Activated CD4-positive, alpha-beta memory T cell treated with anti-CD3 and anti-CD28 coated beads for 36 hours (primary cell): ENCODE data around the gene MRPL54. TPM values are rescaled to one million over a fixed set of nuclear protein-coding genes. Genes with fewer than 3 reads are reported as not detected.
"Not testable (repeated sequence)": the region's sequence is repeated elsewhere in the genome, so short reads cannot be mapped to it uniquely, and the experiment has no call there.

ENCODE experiments used
- CTCF ChIA-PET: fragments of 350-600 bp; sonication (Branson Sonifier 250); formaldehyde crosslinking; loops from one replicate; lab custom pipeline; 2021; ENCODE audit warnings: antibody characterized with exemption, inconsistent platforms; lab: Charles Lee
- POLR2A ChIA-PET: fragments of 350-600 bp; sonication (Branson Sonifier 250); formaldehyde crosslinking; loops from one replicate; lab custom pipeline; 2021; ENCODE audit warnings: antibody characterized with exemption; lab: Charles Lee
- DNase-seq: peaks from one replicate; pipeline ENCODE4 v3.0.0-alpha.2; 2020
- H3K27ac Mint-ChIP-seq: one replicate; pipeline ENCODE4 v1.8.0; 2021; ENCODE audit warnings: mixed read lengths
- H3K27me3 Mint-ChIP-seq: one replicate; pipeline ENCODE4 v1.8.0; 2021; ENCODE audit warnings: mixed read lengths
- H3K36me3 Mint-ChIP-seq: one replicate; pipeline ENCODE4 v1.8.0; 2021; ENCODE audit warnings: mixed read lengths
- H3K4me1 Mint-ChIP-seq: one replicate; pipeline ENCODE4 v1.8.0; 2021; ENCODE audit warnings: low read depth, mixed read lengths
- H3K4me3 Mint-ChIP-seq: one replicate; pipeline ENCODE4 v1.8.0; 2021; ENCODE audit warnings: mild to moderate bottlenecking, mixed read lengths
- H3K9me3 Mint-ChIP-seq: one replicate; pipeline ENCODE4 v1.8.0; 2021; ENCODE audit warnings: mixed read lengths
- intact Hi-C: fragments of 100-400 bp; cut with micrococcal nuclease; formaldehyde crosslinking; loops from one replicate; pipeline ENCODE4 v1.15.1; 2023
- total RNA-seq, 2 experiments: library from RNA; stranded (reverse); gene quantifications; one replicate each; pipeline ENCODE4 v1.2.3, GENCODE V29; 2021

The MRPL54 gene
- total RNA-seq, 2 experiments from 2014 or later = 63.2 to 65.2 TPM

DNA sequence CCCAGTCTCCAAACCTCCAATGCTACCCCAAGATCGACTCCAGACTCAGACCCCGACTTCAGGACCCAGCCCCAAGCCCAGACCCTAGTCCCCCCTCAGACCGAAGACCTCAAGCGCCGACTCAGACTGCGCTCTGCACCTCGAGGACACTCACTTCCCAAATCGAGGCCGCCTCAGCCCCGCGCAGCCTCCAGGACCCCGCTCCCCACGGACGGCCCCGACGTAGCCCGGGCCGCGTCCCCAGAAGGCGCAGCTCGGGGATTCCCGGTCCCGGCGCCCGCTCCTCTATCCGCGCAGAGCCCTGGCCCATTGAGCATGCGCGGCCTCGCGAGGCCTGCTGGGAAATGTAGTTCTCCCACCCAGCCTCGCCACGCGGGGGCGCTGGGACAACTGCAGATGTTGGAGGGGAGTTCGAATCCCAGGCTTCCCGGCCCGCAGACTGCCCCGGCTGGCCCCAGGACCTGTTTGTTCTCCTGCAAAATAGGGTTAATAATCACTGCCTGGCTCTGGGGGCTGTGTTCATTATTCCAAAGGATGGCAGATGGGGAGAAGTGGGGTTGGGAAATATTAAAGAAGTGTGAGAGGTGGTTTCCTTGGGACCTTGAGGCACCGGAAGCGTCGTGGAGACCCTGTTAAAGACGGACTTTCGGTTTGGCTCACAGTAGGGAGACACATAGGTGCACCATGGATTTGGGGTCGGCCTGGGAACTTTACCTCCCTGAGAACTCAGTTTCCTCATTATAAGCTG lies 926 bp upstream of the MRPL54 start, which contains the start of gene APBA3:
Gene APBA3, minus strand, starts transcription at position 311 of the 748 bp plus-strand sequence. CDS start 1,428 bp downstream, outside the sequence.
- Mint-ChIP-seq H3K36me3 (peaks cover 26% of the 10 kb centered on the region), H3K9me3 (no peaks in the 10 kb centered on the region), H3K27me3 (no peaks in the 10 kb centered on the region), H3K4me1 (peaks cover 35% of the 10 kb centered on the region), H3K27ac (peak within 1 kb of the TSS; percentile 99), H3K4me3 (peak within 1 kb of the TSS; percentile 99)
- CTCF ChIA-PET = interaction anchor here (0.6 to 3.5 kb wide), 13 partner anchors 22 to 226 kb away, joined by 3 to 43 read pairs (median 6); partner anchors contain the start of gene PIP5K1C
- peak; percentile 97 for DNase-seq
- intact Hi-C loops = loop anchor here (1.0 to 5.0 kb wide), 9 partner anchors 41 to 639 kb away; partner anchors contain the start of genes ANKRD24, DAPK3, FZR1 and PIP5K1C
- POLR2A ChIA-PET = interaction anchor here (0.6 to 2.4 kb wide), 3 partner anchors 57 to 1286 kb away, joined by 3 to 13 read pairs (median 3); partner anchors contain the start of gene GADD45B

DNA sequence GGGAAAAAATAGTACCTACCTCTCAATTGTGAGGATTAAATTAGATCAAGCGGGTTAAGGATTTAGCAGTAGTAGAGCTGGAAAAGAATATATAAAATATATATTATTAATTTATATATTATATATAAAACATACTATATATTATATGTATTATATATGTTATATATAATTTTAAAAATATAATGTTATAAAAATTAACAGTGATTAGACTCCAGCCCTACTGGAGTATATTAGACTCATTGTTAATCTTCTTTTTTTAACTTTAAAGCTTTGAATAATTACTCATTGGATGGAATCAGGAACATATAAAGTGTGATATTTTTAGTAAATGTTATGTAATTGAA lies 380 bp upstream of the MRPL54 start:
- CTCF ChIA-PET = interaction anchor here (0.9 to 3.5 kb wide), 11 partner anchors 21 to 225 kb away, joined by 3 to 43 read pairs (median 8); partner anchors contain the start of genes EEF2 and PIP5K1C
- Mint-ChIP-seq H3K4me3 (peak overlapping the region; percentile 99), H3K27me3 (no peaks in the 10 kb centered on the region), H3K9me3 (no peaks in the 10 kb centered on the region), H3K36me3 (peaks cover 26% of the 10 kb centered on the region), H3K27ac (peak overlapping the region; percentile 99), H3K4me1 (peaks cover 34% of the 10 kb centered on the region)
- no peak for DNase-seq
- POLR2A ChIA-PET = interaction anchor here (0.7 to 2.4 kb wide), 4 partner anchors 23 to 1286 kb away, joined by 3 to 13 read pairs (median 6); partner anchors contain the start of gene GADD45B
- intact Hi-C loops = loop anchor here (1.0 to 5.0 kb wide), 8 partner anchors 41 to 639 kb away; partner anchors contain the start of genes ANKRD24, DAPK3, FZR1 and PIP5K1C

DNA sequence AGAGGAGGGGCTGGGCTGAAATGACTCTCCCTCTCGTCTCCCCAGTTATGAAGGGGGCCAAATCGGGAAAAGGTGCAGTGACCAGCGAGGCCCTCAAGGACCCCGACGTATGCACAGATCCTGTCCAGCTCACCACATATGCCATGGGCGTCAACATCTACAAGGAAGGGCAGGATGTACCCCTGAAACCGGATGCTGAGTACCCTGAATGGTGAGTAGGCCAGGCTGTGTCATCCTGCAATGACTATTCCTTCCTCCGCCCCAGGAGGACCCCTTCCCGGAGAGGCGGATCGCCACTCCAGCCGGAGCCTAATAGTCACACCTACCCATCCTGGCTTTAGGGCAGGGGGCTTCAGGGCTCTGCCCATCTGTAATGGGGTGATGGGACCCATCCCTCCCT lies 2.6 kb downstream of the MRPL54 start:
- Mint-ChIP-seq H3K4me3 (no peak overlapping the region), H3K36me3 (peaks cover 21% of the 10 kb centered on the region), H3K4me1 (peaks cover 21% of the 10 kb centered on the region), H3K27me3 (no peaks in the 10 kb centered on the region), H3K27ac (no peak overlapping the region), H3K9me3 (no peaks in the 10 kb centered on the region)
- no peak for DNase-seq
- ChIA-PET CTCF (no interaction called here), POLR2A (no interaction called here)
- intact Hi-C loops = no loop called here

DNA sequence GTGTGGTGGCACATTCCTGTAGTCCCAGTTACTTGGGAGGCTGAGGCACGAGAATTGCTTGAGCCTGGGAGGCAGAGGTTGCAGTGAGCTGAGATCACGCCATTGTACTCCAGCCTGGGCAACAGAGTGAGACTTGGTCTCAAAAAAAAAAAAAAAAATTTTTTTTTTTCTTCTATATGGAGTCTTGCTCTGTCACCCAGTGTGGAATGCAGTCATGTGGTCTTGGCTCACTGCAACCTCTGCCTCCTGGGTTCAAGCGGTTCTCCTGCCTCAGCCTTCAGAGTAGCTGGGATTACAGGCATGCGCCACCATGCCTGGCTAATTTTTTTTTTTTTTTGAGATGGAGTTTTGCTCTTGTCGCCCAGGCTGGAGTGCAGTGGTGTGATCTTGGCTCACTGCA lies 3.3 kb downstream of the MRPL54 start:
- H3K27me3 Mint-ChIP-seq, DNase-seq, H3K27ac Mint-ChIP-seq, POLR2A ChIA-PET, H3K4me3 Mint-ChIP-seq, CTCF ChIA-PET, H3K9me3 Mint-ChIP-seq, intact Hi-C loops: not testable (repeated sequence)
- peaks cover 21% of the 10 kb centered on the region for H3K36me3 Mint-ChIP-seq
- peaks cover 19% of the 10 kb centered on the region for H3K4me1 Mint-ChIP-seq

DNA sequence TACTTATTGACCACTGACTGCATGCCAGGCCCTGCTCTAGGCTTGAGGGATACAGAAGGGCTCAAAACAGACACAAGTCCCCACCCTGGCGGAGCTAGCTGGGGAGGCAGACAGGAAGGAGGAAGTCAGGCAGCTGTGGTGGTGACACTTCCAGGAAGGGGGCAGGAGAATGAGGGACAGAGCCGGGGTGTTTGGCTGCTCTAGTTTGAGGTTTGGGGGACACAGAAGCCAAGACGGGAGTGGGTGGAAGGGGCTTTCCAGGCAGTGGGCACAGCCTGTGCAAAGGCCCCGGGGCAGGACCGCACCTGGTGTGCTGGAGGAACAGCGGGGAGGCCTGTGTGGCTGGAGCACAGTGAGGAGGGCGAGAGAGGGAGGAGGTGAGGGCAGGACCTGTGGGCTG lies 4.0 kb downstream of the MRPL54 start:
- Mint-ChIP-seq H3K4me1 (peaks cover 19% of the 10 kb centered on the region), H3K36me3 (peaks cover 16% of the 10 kb centered on the region), H3K27me3 (no peaks in the 10 kb centered on the region), H3K27ac (peak overlapping the region; percentile 36), H3K9me3 (no peaks in the 10 kb centered on the region), H3K4me3 (no peak overlapping the region)
- DNase-seq = peak; percentile 30
- CTCF ChIA-PET = interaction anchor here (1.8 kb wide), 1 partner anchor 56 kb away, joined by 5 read pairs; no protein-coding TSS in a partner anchor
- POLR2A ChIA-PET = no interaction called here
- intact Hi-C loops = no loop called here

DNA sequence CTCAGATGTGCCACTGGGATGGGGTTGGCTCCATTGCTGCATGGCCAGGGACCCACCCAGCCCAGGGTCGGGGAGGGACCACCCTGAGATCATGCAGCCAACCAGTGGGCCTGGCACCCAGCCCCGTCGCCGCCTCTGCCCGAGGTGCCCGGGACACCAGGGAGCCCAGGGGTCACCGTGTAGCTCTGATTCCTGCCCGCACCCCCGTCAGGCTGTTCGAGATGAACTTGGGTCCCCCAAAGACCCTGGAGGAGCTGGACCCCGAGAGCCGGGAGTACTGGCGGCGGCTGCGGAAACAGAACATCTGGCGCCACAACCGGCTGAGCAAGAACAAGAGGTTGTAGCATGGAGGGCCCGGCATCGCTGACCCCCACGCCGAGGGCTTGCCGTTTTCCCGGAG lies 4.6 kb downstream of the MRPL54 start:
- no peaks in the 10 kb centered on the region for H3K9me3 Mint-ChIP-seq
- no peak for DNase-seq
- ChIA-PET POLR2A (no interaction called here), CTCF (interaction anchor here (1.8 kb wide), 1 partner anchor 55 kb away, joined by 5 read pairs; no protein-coding TSS in a partner anchor)
- no peak overlapping the region for H3K4me3 Mint-ChIP-seq
- H3K36me3 Mint-ChIP-seq = peaks cover 16% of the 10 kb centered on the region
- no peaks in the 10 kb centered on the region for H3K27me3 Mint-ChIP-seq
- intact Hi-C loops = no loop called here
- H3K27ac Mint-ChIP-seq = peak overlapping the region; percentile 36
- peaks cover 15% of the 10 kb centered on the region for H3K4me1 Mint-ChIP-seq

DNA sequence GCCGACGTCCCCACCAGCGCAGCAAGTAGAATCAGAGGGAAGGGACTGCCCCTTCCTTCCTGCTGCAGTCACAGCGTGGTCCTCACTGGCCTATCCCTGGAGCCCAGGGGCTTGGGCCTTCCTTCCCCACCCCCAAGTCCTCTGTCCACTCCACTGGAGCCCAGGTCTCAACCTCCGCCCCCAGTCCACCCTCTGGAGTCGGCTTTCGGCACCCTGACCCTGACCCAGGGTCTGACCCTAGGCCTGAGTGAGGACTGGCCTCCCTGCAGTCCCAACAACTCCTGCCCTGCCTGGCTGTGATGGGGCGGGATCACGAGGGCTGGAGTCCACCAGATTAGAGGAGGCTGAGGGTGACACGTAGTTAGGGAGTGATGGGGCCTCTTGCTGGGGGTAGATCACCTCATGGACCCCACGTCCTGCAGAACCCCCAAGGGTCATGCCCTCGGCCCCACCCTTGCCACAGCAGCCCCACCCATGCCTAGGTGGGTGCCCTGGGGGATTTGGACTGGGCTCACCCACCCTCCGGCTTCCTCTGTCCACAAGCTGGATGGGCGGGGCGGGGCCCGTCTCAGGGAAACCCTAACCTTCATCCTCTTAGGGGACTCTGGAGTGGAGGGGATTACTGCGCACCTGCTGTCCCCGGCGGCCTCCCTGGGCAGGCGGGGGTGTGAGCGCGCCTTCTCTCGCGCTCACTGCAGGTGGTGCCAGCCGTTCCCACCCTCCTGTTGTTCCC lies 5.7 kb downstream of the MRPL54 start:
- ChIA-PET CTCF (no interaction called here), POLR2A (interaction anchor here (0.6 kb wide), 1 partner anchor 24 kb away, joined by 3 read pairs; no protein-coding TSS in a partner anchor)
- peaks cover 12% of the 10 kb centered on the region for H3K36me3 Mint-ChIP-seq
- no peaks in the 10 kb centered on the region for H3K9me3 Mint-ChIP-seq
- no peaks in the 10 kb centered on the region for H3K27me3 Mint-ChIP-seq
- no peak overlapping the region for H3K4me3 Mint-ChIP-seq
- H3K27ac Mint-ChIP-seq = no peak overlapping the region
- DNase-seq = no peak
- intact Hi-C loops = no loop called here
- peaks cover 10% of the 10 kb centered on the region for H3K4me1 Mint-ChIP-seq

DNA sequence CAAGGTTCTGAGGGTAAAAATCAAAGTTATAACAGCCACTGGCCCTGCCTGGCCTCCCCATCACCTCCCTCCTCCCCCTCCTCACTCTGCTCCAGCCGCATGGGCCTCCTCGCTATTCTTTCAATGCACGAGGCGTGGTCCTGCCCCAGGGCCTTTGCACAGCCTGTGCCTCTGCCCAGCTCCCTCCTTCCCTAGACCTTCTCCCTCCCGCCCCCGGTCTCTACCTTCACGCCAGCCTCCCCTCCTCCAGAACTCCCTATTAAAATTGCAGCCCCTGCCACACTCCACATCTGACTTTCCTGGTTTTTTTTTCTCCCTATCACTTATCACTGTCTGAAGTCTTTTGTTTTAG lies 6.2 kb downstream of the MRPL54 start:
- Mint-ChIP-seq H3K9me3 (no peaks in the 10 kb centered on the region), H3K4me1 (peaks cover 6% of the 10 kb centered on the region), H3K36me3 (peaks cover 12% of the 10 kb centered on the region), H3K4me3 (no peak overlapping the region), H3K27me3 (no peaks in the 10 kb centered on the region), H3K27ac (no peak overlapping the region)
- CTCF ChIA-PET = no interaction called here
- intact Hi-C loops = no loop called here
- DNase-seq = no peak
- POLR2A ChIA-PET = interaction anchor here (0.6 kb wide), 1 partner anchor 23 kb away, joined by 3 read pairs; no protein-coding TSS in a partner anchor

DNA sequence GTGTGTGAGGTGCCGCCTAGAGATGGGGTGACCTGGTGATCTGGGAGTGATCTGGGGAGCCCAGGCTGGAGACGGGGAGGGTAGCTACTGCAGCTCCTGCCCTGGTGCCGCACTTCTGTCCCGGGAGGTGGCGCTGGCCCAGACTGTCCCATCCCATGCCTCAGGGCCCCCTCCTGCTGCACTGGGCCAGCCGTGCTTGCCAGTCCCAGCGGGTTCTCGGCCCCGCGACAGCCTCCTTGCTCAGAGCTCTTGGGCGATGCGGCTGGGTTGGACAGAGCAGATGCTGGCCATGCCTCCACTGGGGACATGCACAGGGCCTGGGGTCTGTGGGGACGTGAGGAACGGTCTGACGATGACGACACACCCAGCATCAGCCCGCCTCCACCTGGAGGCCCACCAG lies 7.0 kb downstream of the MRPL54 start:
- no peak for DNase-seq
- peaks cover 6% of the 10 kb centered on the region for H3K4me1 Mint-ChIP-seq
- CTCF ChIA-PET = no interaction called here
- intact Hi-C loops = no loop called here
- POLR2A ChIA-PET = no interaction called here
- no peaks in the 10 kb centered on the region for H3K27me3 Mint-ChIP-seq
- H3K27ac Mint-ChIP-seq = no peak overlapping the region
- H3K9me3 Mint-ChIP-seq = no peaks in the 10 kb centered on the region
- H3K4me3 Mint-ChIP-seq = no peak overlapping the region
- peaks cover 12% of the 10 kb centered on the region for H3K36me3 Mint-ChIP-seq

DNA sequence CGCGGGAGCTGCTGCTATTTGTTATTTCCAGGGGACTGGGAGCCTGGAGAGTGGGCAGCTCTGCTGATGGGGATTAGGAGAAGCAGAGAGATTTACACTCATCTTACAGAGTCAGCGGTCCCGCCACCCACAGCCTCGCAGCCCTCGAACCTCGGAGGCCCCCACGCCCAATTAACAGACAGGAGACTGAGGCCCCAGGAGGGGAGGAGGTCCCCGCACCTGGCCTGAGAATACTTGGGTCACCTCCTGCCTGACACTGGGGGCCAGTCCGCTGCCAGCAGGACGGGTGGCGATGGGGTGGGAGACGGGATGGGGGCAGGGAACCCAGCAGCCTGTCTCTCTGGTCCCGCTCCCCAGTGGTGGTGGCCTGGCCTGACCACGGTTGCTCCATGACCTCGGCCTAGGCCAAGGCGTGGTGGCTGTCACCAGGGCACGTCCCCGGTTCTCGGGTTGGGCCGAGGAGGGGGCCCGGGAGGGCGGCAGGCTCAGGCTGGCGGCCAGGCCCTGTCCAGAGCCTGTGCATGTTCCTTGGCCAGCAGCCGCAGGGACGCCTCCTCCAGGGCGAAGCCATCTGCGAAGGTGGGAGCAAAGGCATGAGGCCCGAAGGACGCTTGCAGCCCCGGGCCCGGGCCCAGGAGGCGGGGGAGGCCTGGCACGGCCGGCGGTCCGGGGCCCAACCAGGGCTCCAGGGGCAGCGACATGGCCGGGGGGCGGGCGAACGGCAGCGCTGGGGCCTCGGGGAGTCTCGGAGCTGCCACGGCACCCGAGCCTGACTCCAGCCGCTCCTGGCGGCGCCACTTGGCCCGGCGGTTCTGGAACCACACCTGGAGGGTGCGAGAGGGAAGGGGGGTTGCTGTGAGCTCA lies 7.9 kb downstream of the MRPL54 start:
- ChIA-PET CTCF (interaction anchor here (0.5 kb wide), 1 partner anchor 405 kb away, joined by 3 read pairs; no protein-coding TSS in a partner anchor), POLR2A (no interaction called here)
- peaks cover 6% of the 10 kb centered on the region for H3K4me1 Mint-ChIP-seq
- H3K9me3 Mint-ChIP-seq = no peaks in the 10 kb centered on the region
- no peak overlapping the region for H3K27ac Mint-ChIP-seq
- no peaks in the 10 kb centered on the region for H3K27me3 Mint-ChIP-seq
- DNase-seq = no peak
- peaks cover 12% of the 10 kb centered on the region for H3K36me3 Mint-ChIP-seq
- intact Hi-C loops = no loop called here
- no peak overlapping the region for H3K4me3 Mint-ChIP-seq
